ENCODE results near the gene ASIC4. TPM values are rescaled to one million over a fixed set of nuclear protein-coding genes. Genes with fewer than 3 reads are reported as not detected.

The ASIC4 gene
- total and polyA plus RNA-seq, 2 of the 13 experiments (the other 11 are each of a cell fraction or from before 2014, with no cell fraction given), result 0.03 TPM; not detected in 1

DNA sequence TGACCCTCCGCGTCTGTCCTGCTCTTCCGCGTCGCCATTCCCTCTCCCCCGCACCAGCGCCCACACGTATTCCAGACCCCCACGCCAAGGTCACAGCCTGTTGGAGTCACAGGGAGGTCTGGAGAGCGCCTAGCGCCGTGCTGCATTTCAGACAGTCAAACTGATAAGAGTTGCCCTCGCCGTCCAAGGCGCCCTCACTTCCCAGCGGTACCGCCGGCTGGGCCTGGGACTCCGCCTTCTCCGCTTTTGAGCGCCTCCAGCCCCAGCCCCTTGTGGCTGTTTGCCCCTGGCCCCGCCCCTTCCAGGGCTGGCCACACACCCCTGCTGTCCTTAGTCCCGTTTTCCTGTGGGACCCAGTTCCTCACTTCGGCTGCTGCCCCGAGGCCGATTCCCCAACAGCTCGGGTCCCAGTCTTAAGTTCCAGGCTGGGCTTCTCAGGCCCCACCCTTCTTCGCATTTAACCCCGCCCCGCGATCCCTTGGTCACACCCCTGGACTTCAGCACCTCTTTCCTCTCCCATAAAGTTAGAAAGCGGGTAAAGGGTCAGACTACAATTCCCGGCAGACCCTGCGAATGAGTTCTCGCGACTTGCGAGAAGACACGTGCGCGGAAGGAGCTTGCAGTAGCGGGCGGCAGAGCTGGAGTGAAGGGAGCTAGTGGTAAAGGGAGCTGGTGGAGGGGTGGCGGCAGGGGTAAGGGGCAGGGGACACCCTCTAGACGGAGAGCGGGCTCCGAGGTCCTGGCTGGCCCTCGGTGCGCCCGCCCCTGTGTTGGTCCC lies 15.8 kb upstream of the ASIC4 start, which contains the start of gene GMPPA (continued):
- TF ChIP-seq ZNF616 (CRISPR knock-in tag; IDR thresholded peaks at IDR 0.05; ENCODE audit: low read depth), result peak; percentile 75; the same call in 1 of the 2 replicates
- peak; percentile 92 for TF ChIP-seq POLR2G (IDR thresholded peaks at IDR 0.05; ENCODE audit: low read depth, low read length)
- TF ChIP-seq, protein P1, sequence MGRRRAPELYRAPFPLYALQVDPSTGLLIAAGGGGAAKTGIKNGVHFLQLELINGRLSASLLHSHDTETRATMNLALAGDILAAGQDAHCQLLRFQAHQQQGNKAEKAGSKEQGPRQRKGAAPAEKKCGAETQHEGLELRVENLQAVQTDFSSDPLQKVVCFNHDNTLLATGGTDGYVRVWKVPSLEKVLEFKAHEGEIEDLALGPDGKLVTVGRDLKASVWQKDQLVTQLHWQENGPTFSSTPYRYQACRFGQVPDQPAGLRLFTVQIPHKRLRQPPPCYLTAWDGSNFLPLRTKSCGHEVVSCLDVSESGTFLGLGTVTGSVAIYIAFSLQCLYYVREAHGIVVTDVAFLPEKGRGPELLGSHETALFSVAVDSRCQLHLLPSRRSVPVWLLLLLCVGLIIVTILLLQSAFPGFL (CRISPR knock-in tag; IDR thresholded peaks at IDR 0.05), result peak; percentile 84; the same call in 1 of the 2 replicates
- TF ChIP-seq CEBPG (CRISPR knock-in tag; IDR thresholded peaks at IDR 0.05), result peak; percentile 56
- peak; percentile 35; the same call in 1 of the 2 replicates for TF ChIP-seq ZBTB42 (CRISPR knock-in tag; IDR thresholded peaks at IDR 0.05)
- TF ChIP-seq ZNF672 (CRISPR knock-in tag; IDR thresholded peaks at IDR 0.05), result no peak
- 0 out of 2 replicates have a peak, but pooled peaks have one; percentile 86 for TF ChIP-seq ZFP37 (CRISPR knock-in tag; IDR thresholded peaks at IDR 0.05; ENCODE audit: borderline replicate concordance)
- 0 out of 2 replicates have a peak, but pooled peaks have one; percentile 61 for TF ChIP-seq ZNF20 (CRISPR knock-in tag; IDR thresholded peaks at IDR 0.05)
- TF ChIP-seq YEATS4 (CRISPR knock-in tag; IDR thresholded peaks at IDR 0.05; ENCODE audit: borderline replicate concordance), result peak; percentile 45; the same call in 1 of the 2 replicates
- peak; percentile 48; the same call in 1 of the 2 replicates for TF ChIP-seq CREBL2 (CRISPR knock-in tag; IDR thresholded peaks at IDR 0.05; ENCODE audit: borderline replicate concordance)
- peak; percentile 74; the same call in 1 of the 2 replicates for TF ChIP-seq ZNF337 (CRISPR knock-in tag; IDR thresholded peaks at IDR 0.05; ENCODE audit: borderline replicate concordance, low read depth)
- no peak for TF ChIP-seq FOXP1 (IDR thresholded peaks at IDR 0.05)
- TF ChIP-seq FOXP1 (CRISPR knock-in tag; IDR thresholded peaks at IDR 0.05), result no peak
- TF ChIP-seq SIN3B (IDR thresholded peaks at IDR 0.05; ENCODE audit: low read length), result peak; percentile 56
- peak; percentile 61 for TF ChIP-seq KDM2A (CRISPR knock-in tag; IDR thresholded peaks at IDR 0.05; ENCODE audit: borderline replicate concordance, low read depth)
- TF ChIP-seq ZFP62 (CRISPR knock-in tag; IDR thresholded peaks at IDR 0.05), result no peak
- peak; percentile 35; the same call in 1 of the 2 replicates for TF ChIP-seq BORCS8-MEF2B (CRISPR knock-in tag; IDR thresholded peaks at IDR 0.05)
- peak; percentile 71; the same call in 1 of the 2 replicates for TF ChIP-seq NR2C2 (CRISPR knock-in tag; IDR thresholded peaks at IDR 0.05; ENCODE audit: borderline replicate concordance)
- 0 out of 2 replicates have a peak, but pooled peaks have one; percentile 48 for TF ChIP-seq KLF6 (CRISPR knock-in tag; IDR thresholded peaks at IDR 0.05)
- TF ChIP-seq SIX1 (CRISPR knock-in tag; IDR thresholded peaks at IDR 0.05; ENCODE audit: borderline replicate concordance), result no peak
- no peak for TF ChIP-seq ZNF605 (CRISPR knock-in tag; IDR thresholded peaks at IDR 0.05)
- peak; percentile 53; the same call in 1 of the 2 replicates for TF ChIP-seq ERF (CRISPR knock-in tag; IDR thresholded peaks at IDR 0.05)
- no peak; the same call in 1 of the 2 replicates for TF ChIP-seq EEA1 (CRISPR knock-in tag; IDR thresholded peaks at IDR 0.05; ENCODE audit: borderline replicate concordance)
- no peak for TF ChIP-seq ZNF382 (CRISPR knock-in tag; IDR thresholded peaks at IDR 0.05; ENCODE audit: borderline replicate concordance)
- TF ChIP-seq ETV6 (CRISPR knock-in tag; conservative IDR thresholded peaks at IDR 0.05), result peak; percentile 56; the same call in 1 of the 2 replicates
- peak; percentile 84; the same call in 1 of the 2 replicates for TF ChIP-seq ZIK1 (CRISPR knock-in tag; IDR thresholded peaks at IDR 0.05; ENCODE audit: borderline replicate concordance, low read depth)
- TF ChIP-seq TCF7L2 (IDR thresholded peaks at IDR 0.05; ENCODE audit: low read depth, low read length), result no peak
- TF ChIP-seq RARA (CRISPR knock-in tag; IDR thresholded peaks at IDR 0.05), result 0 out of 2 replicates have a peak, but pooled peaks have one; percentile 5
- TF ChIP-seq MAFG (CRISPR knock-in tag; IDR thresholded peaks at IDR 0.05), result no peak
- TF ChIP-seq ZNF660 (CRISPR knock-in tag; IDR thresholded peaks at IDR 0.05; ENCODE audit: borderline replicate concordance, low read depth), result peak; percentile 41; the same call in 1 of the 2 replicates

Data from HepG2 (cell line).